ENCODE results near the gene PSMG4.

The PSMG4 gene

GRCh38 chr6:3258720-3259490 is at the start of gene PSMG4:
TSS of gene PSMG4 (plus strand) at chr6:3258947. CDS start at chr6:3259023, 76 bp downstream.
- DNase-seq, result peak; percentile 45

GRCh38 chr6:3209114-3210023 is 49.4 kb upstream of the PSMG4 start:
- no peak for DNase-seq

GRCh38 chr6:3210024-3210610 is 48.6 kb upstream of the PSMG4 start:
- DNase-seq, result no peak

- DNase-seq, result no peak
Observed at GRCh38 chr6:3211681-3212080, 47.1 kb upstream of the PSMG4 start.

GRCh38 chr6:3212261-3212660 is 46.5 kb upstream of the PSMG4 start:
- DNase-seq, result no peak

GRCh38 chr6:3213334-3213695 is 45.4 kb upstream of the PSMG4 start:
- no peak for DNase-seq

- no peak for DNase-seq
Observed at GRCh38 chr6:3214898-3215297, 43.8 kb upstream of the PSMG4 start.

GRCh38 chr6:3217286-3217685 is 41.5 kb upstream of the PSMG4 start:
- no peak for DNase-seq

GRCh38 chr6:3218266-3218665 is 40.5 kb upstream of the PSMG4 start:
- no peak for DNase-seq

- DNase-seq, result no peak
Observed at GRCh38 chr6:3220366-3220765, 38.4 kb upstream of the PSMG4 start.

- no peak for DNase-seq
Observed at GRCh38 chr6:3221578-3221977, 37.2 kb upstream of the PSMG4 start.

- DNase-seq, result no peak
Observed at GRCh38 chr6:3222506-3223038, 36.2 kb upstream of the PSMG4 start.

- no peak for DNase-seq
Observed at GRCh38 chr6:3226042-3226441, 32.7 kb upstream of the PSMG4 start.

GRCh38 chr6:3226481-3227362 is 32.0 kb upstream of the PSMG4 start:
- DNase-seq, result no peak

GRCh38 chr6:3227363-3228045 is 31.2 kb upstream of the PSMG4 start, which contains the start of gene TUBB2B:
TSS of gene TUBB2B (minus strand) at chr6:3227653. CDS start at chr6:3227543, 110 bp downstream.
- DNase-seq, result no peak

GRCh38 chr6:3228046-3228671 is 30.6 kb upstream of the PSMG4 start:
- DNase-seq, result no peak

- DNase-seq, result no peak
Observed at GRCh38 chr6:3228771-3229565, 29.8 kb upstream of the PSMG4 start.

- no peak for DNase-seq
Observed at GRCh38 chr6:3229566-3230178, 29.1 kb upstream of the PSMG4 start.

GRCh38 chr6:3230256-3230882 is 28.4 kb upstream of the PSMG4 start:
- DNase-seq, result no peak

All from GF-D8 (cell line).